Measurements from ENCODE around the gene GATB. TPM values are rescaled to one million over a fixed set of nuclear protein-coding genes. Genes with fewer than 3 reads are reported as not detected.

GATB gene
- total and polyA plus RNA-seq, 2 donors (not counting 3 experiments of a cell fraction or from before 2014, with no cell fraction given): 14.4 to 17.7 TPM

GRCh38 chr4:151709071-151709470, 51.7 kb downstream of the GATB start:
- Histone ChIP-seq H4K20me1 (replicated peaks; ENCODE audit: control insufficient read depth, extremely low read depth, insufficient read depth, low read length) (no peaks in the 10 kb centered on the region), H3K36me3 (ENCODE audit: control insufficient read depth in 2 of 2, extremely low read depth in 1 of 2, insufficient read depth in 2 of 2, low read length in 2 of 2) (peaks cover 0 to 3% of the 10 kb centered on the region in 2 experiments), H3K9ac (replicated peaks; ENCODE audit: extremely low read depth, insufficient read depth, low read length) (no peak overlapping the region), H3K4me2 (ENCODE audit: insufficient read depth, low read length) (no peak overlapping the region), H3K9me1 (replicated peaks; ENCODE audit: control insufficient read depth, extremely low read depth, insufficient read depth, low read length) (no peaks in the 10 kb centered on the region), H3K27ac (ENCODE audit: insufficient read depth, low read depth, low read length) (no peak overlapping the region), H3K4me3 (replicated peaks in 1 of 3; ENCODE audit: insufficient read depth in 1 of 3, low read depth in 1 of 3, low read length in 3 of 3) (no peak overlapping the region), H3K79me2 (ENCODE audit: control insufficient read depth, insufficient read depth, low read length) (no peaks in the 10 kb centered on the region), H3K9me3 (replicated peaks; ENCODE audit: control insufficient read depth, insufficient read depth, low read length) (no peaks in the 10 kb centered on the region), H3K27me3 (ENCODE audit: control insufficient read depth in 2 of 2, insufficient read depth in 2 of 2, low read length in 2 of 2) (no peaks in the 10 kb centered on the region), H3K4me1 (ENCODE audit: control insufficient read depth, extremely low read depth, insufficient read depth, low read length) (no peaks in the 10 kb centered on the region), H2AFZ (ENCODE audit: low read depth, low read length) (no peak overlapping the region)
- POLR2A ChIA-PET: no interaction called here
- BruUV-seq (replicated peaks): no TSS peak
- CTCF ChIA-PET: no interaction called here
- no peak for DNase-seq (ENCODE audit: low read depth, low spot score)
- TF ChIP-seq POLR2A (IDR thresholded peaks at IDR 0.05; ENCODE audit: low read depth, low read length): no peak
- no peak for TF ChIP-seq EZH2 (IDR thresholded peaks at IDR 0.05; ENCODE audit: borderline replicate concordance, low read depth, low read length, severe bottlenecking)
- TF ChIP-seq MAX (IDR thresholded peaks at IDR 0.05; ENCODE audit: insufficient read depth, insufficient read length): no peak
- no peak for TF ChIP-seq POLR2AphosphoS5 (IDR thresholded peaks at IDR 0.05; ENCODE audit: insufficient read depth, low read depth, low read length)
- no peak for TF ChIP-seq MYC (IDR thresholded peaks at IDR 0.05; ENCODE audit: low read depth, low read length)
- TF ChIP-seq JUN (IDR thresholded peaks at IDR 0.05; ENCODE audit: borderline replicate concordance, insufficient read depth, insufficient read length, low read depth): no peak
- TF ChIP-seq FOS (IDR thresholded peaks at IDR 0.05; ENCODE audit: borderline replicate concordance, insufficient read depth, low read length): no peak
- TF ChIP-seq GATA2 (IDR thresholded peaks at IDR 0.05; ENCODE audit: insufficient read depth, insufficient read length, low read depth, low read length): no peak
- no peak for TF ChIP-seq CTCF (IDR thresholded peaks at IDR 0.05; ENCODE audit: extremely low read depth in 1 of 2, insufficient read depth in 1 of 2, low read depth in 1 of 2, low read length in 2 of 2)
- intact Hi-C loops (cut with micrococcal nuclease) (no loop called here), dilution Hi-C loops (cut with MboI; ENCODE audit: extremely low pct_ligation_motif_present, low sequenced_read_pairs) (no loop called here)
- FAIRE-seq: no peak
